SK-N-SH treated with all-trans-retinoic acid at 6 μM for 48 hours (cell line): ENCODE results near the gene WFDC11.
"Not testable (repeated sequence)": the region's sequence is repeated elsewhere in the genome, so short reads cannot be mapped to it uniquely, and the experiment has no call there.

ENCODE experiments used
- ATAC-seq: fragments of 200-7000 bp; cut with Tn5 transposase; 3 replicates; pipeline ENCODE4 v1.9.1; 2020; ENCODE audit warnings: mild to moderate bottlenecking, moderate library complexity
- ARNTL ChIP-seq: fragments of 450-650 bp; formaldehyde crosslinking; IDR thresholded peaks from 2 replicates; pipeline ENCODE4 v1.5.0; 2020; ENCODE audit warnings: low read depth, mild to moderate bottlenecking, moderate library complexity, borderline replicate concordance
- BACH2 ChIP-seq: fragments of 250-450 bp; sonication (Bioruptor Pico); IDR thresholded peaks from 2 replicates; pipeline ENCODE4 v1.9.0; 2021; ENCODE audit warnings: mild to moderate bottlenecking, borderline replicate concordance
- CSDC2 ChIP-seq: fragments of 250-450 bp; sonication (Bioruptor Pico); IDR thresholded peaks from 2 replicates; pipeline ENCODE4 v1.5.0; 2020; ENCODE audit warnings: mild to moderate bottlenecking, moderate library complexity
- ESRRG ChIP-seq: fragments of 250-450 bp; sonication (Bioruptor Pico); IDR thresholded peaks from 2 replicates; pipeline ENCODE4 v1.6.1; 2021; ENCODE audit warnings: mild to moderate bottlenecking
- GLIS3 ChIP-seq: fragments of 250-450 bp; sonication (Bioruptor Pico); IDR thresholded peaks from 2 replicates; pipeline ENCODE4 v1.5.0; 2020; ENCODE audit warnings: mild to moderate bottlenecking, moderate library complexity
- ISL1 ChIP-seq: fragments of 250-450 bp; sonication (Bioruptor Pico); IDR thresholded peaks from 2 replicates; pipeline ENCODE4 v2.1.2; 2022; ENCODE audit warnings: mild to moderate bottlenecking, moderate library complexity
- PPARA ChIP-seq: fragments of 250-450 bp; sonication (Bioruptor Pico); IDR thresholded peaks from 2 replicates; pipeline ENCODE4 v1.5.0; 2020; ENCODE audit warnings: mild to moderate bottlenecking, borderline replicate concordance
- RARB ChIP-seq: fragments of 250-450 bp; sonication (Bioruptor Pico); IDR thresholded peaks from 2 replicates; pipeline ENCODE4 v1.8.0; 2021; ENCODE audit warnings: mild to moderate bottlenecking, moderate library complexity
- TCF4 ChIP-seq: fragments of 250-450 bp; sonication (Bioruptor Pico); IDR thresholded peaks from 2 replicates; pipeline ENCODE4 v1.8.0; 2021; ENCODE audit warnings: mild to moderate bottlenecking, moderate library complexity, borderline replicate concordance
- ZC3H10 ChIP-seq: fragments of 250-450 bp; sonication (Bioruptor Pico); IDR thresholded peaks from 2 replicates; pipeline ENCODE4 v1.5.1; 2021; ENCODE audit warnings: mild to moderate bottlenecking, moderate library complexity
- ZFP3 ChIP-seq: fragments of 250-450 bp; sonication (Bioruptor Pico); IDR thresholded peaks from 2 replicates; pipeline ENCODE4 v1.5.0; 2020; ENCODE audit warnings: mild to moderate bottlenecking, moderate library complexity
- ZFP30 ChIP-seq: fragments of 450-650 bp; formaldehyde crosslinking; IDR thresholded peaks from 2 replicates; pipeline ENCODE4 v1.5.0; 2022; ENCODE audit warnings: mild to moderate bottlenecking, moderate library complexity
- ZNF565 ChIP-seq: fragments of 450-650 bp; formaldehyde crosslinking; conservative IDR thresholded peaks from 2 replicates; pipeline ENCODE4 v1.5.0; 2020; ENCODE audit warnings: low read depth, mild to moderate bottlenecking, moderate library complexity
- ZNF70 ChIP-seq: fragments of 450-650 bp; formaldehyde crosslinking; IDR thresholded peaks from 2 replicates; pipeline ENCODE4 v1.5.0; 2020; ENCODE audit warnings: mild to moderate bottlenecking, moderate library complexity
- ZNF8 ChIP-seq: fragments of 450-650 bp; formaldehyde crosslinking; IDR thresholded peaks from 2 replicates; pipeline ENCODE4 v1.5.0; 2020; ENCODE audit warnings: mild to moderate bottlenecking, moderate library complexity
- TF ChIP-seq, protein P1 (sequence below): fragments of 250-450 bp; sonication (Bioruptor Pico); IDR thresholded peaks from 2 replicates; pipeline ENCODE4 v1.8.0; 2020; ENCODE audit warnings: mild to moderate bottlenecking, moderate library complexity, borderline replicate concordance
- TF ChIP-seq, protein P2 (sequence below): fragments of 250-450 bp; sonication (Bioruptor Pico); IDR thresholded peaks from 2 replicates; pipeline ENCODE4 v1.5.1; 2021; ENCODE audit warnings: mild to moderate bottlenecking, moderate library complexity
- TF ChIP-seq, protein P3 (sequence below): fragments of 250-450 bp; sonication (Bioruptor Pico); IDR thresholded peaks from 2 replicates; pipeline ENCODE4 v1.5.0; 2020; ENCODE audit warnings: mild to moderate bottlenecking, moderate library complexity
- TF ChIP-seq, protein P4 (sequence below): fragments of 250-450 bp; sonication (Bioruptor Pico); IDR thresholded peaks from 2 replicates; pipeline ENCODE4 v1.5.1; 2020; ENCODE audit warnings: low read depth, mild to moderate bottlenecking, moderate library complexity

Gene WFDC11

DNA sequence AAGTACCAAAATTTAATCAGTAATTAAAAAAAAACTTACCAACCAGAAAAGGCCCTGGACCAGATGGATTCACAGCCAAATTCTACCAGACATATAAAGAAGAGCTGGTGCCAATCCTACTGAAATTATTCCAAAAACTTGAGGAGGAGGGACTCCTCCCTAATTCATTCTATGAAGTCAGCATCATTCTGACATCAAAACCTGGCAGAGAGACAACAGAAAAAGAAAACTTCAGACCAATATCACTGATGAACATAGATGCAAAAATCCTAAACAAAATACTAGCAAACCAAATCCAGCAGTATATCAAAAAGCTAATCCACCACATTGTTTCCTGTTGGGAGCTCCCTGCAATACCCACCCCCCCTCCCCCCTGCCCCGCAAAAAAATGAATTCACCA is at the start of gene WFDC11:
TSS of gene WFDC11 (minus strand) at position 101 of the 400 bp plus-strand sequence. CDS start 19,639 bp downstream, outside the sequence.
- no peak for ATAC-seq
- no peak for TF ChIP-seq RARB (CRISPR knock-in tag)
- TF ChIP-seq ESRRG: no peak
- no peak for TF ChIP-seq BACH2 (CRISPR knock-in tag)
- TF ChIP-seq, protein P1, sequence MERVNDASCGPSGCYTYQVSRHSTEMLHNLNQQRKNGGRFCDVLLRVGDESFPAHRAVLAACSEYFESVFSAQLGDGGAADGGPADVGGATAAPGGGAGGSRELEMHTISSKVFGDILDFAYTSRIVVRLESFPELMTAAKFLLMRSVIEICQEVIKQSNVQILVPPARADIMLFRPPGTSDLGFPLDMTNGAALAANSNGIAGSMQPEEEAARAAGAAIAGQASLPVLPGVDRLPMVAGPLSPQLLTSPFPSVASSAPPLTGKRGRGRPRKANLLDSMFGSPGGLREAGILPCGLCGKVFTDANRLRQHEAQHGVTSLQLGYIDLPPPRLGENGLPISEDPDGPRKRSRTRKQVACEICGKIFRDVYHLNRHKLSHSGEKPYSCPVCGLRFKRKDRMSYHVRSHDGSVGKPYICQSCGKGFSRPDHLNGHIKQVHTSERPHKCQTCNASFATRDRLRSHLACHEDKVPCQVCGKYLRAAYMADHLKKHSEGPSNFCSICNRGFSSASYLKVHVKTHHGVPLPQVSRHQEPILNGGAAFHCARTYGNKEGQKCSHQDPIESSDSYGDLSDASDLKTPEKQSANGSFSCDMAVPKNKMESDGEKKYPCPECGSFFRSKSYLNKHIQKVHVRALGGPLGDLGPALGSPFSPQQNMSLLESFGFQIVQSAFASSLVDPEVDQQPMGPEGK: no peak
- TF ChIP-seq ZNF70 (CRISPR knock-in tag): no peak
- TF ChIP-seq, protein P2, sequence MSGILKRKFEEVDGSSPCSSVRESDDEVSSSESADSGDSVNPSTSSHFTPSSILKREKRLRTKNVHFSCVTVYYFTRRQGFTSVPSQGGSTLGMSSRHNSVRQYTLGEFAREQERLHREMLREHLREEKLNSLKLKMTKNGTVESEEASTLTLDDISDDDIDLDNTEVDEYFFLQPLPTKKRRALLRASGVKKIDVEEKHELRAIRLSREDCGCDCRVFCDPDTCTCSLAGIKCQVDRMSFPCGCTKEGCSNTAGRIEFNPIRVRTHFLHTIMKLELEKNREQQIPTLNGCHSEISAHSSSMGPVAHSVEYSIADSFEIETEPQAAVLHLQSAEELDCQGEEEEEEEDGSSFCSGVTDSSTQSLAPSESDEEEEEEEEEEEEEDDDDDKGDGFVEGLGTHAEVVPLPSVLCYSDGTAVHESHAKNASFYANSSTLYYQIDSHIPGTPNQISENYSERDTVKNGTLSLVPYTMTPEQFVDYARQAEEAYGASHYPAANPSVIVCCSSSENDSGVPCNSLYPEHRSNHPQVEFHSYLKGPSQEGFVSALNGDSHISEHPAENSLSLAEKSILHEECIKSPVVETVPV (CRISPR knock-in tag): no peak
- TF ChIP-seq PPARA (CRISPR knock-in tag): no peak
- no peak for TF ChIP-seq GLIS3 (CRISPR knock-in tag)
- no peak for TF ChIP-seq ARNTL (CRISPR knock-in tag)
- TF ChIP-seq, protein P3, sequence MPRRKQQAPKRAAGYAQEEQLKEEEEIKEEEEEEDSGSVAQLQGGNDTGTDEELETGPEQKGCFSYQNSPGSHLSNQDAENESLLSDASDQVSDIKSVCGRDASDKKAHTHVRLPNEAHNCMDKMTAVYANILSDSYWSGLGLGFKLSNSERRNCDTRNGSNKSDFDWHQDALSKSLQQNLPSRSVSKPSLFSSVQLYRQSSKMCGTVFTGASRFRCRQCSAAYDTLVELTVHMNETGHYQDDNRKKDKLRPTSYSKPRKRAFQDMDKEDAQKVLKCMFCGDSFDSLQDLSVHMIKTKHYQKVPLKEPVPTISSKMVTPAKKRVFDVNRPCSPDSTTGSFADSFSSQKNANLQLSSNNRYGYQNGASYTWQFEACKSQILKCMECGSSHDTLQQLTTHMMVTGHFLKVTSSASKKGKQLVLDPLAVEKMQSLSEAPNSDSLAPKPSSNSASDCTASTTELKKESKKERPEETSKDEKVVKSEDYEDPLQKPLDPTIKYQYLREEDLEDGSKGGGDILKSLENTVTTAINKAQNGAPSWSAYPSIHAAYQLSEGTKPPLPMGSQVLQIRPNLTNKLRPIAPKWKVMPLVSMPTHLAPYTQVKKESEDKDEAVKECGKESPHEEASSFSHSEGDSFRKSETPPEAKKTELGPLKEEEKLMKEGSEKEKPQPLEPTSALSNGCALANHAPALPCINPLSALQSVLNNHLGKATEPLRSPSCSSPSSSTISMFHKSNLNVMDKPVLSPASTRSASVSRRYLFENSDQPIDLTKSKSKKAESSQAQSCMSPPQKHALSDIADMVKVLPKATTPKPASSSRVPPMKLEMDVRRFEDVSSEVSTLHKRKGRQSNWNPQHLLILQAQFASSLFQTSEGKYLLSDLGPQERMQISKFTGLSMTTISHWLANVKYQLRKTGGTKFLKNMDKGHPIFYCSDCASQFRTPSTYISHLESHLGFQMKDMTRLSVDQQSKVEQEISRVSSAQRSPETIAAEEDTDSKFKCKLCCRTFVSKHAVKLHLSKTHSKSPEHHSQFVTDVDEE (CRISPR knock-in tag): no peak
- TF ChIP-seq ZNF8 (CRISPR knock-in tag): no peak
- no peak for TF ChIP-seq ZFP30 (CRISPR knock-in tag)
- TF ChIP-seq, protein P4, sequence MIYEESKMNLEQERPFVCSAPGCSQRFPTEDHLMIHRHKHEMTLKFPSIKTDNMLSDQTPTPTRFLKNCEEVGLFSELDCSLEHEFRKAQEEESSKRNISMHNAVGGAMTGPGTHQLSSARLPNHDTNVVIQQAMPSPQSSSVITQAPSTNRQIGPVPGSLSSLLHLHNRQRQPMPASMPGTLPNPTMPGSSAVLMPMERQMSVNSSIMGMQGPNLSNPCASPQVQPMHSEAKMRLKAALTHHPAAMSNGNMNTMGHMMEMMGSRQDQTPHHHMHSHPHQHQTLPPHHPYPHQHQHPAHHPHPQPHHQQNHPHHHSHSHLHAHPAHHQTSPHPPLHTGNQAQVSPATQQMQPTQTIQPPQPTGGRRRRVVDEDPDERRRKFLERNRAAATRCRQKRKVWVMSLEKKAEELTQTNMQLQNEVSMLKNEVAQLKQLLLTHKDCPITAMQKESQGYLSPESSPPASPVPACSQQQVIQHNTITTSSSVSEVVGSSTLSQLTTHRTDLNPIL: no peak
- TF ChIP-seq CSDC2 (CRISPR knock-in tag): no peak

DNA sequence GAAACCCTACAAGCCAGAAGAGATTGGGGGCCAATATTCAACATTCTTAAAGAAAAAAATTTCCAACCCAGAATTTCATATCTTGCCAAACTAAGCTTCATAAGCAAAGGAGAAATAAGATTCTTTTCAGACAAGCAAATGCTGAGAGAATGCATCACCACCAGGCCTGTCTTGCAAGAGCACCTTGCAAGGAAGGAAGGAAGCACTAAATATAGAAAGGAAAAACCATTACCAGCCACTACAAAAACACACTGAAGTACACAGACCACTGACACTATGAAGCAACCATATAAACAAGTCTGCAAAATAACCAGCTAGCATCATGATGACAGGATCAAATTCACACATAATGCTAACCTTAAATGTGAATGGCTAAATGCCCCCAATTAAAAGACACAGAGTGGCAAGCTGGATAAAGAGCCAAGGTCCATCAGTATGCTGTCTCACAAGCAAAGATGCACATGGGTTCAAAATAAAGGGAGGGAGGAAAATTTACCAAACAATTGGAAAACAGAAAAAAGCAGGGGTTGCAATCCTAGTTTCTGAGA is 46.2 kb upstream of the WFDC11 start:
- ATAC-seq: not testable (repeated sequence)

DNA sequence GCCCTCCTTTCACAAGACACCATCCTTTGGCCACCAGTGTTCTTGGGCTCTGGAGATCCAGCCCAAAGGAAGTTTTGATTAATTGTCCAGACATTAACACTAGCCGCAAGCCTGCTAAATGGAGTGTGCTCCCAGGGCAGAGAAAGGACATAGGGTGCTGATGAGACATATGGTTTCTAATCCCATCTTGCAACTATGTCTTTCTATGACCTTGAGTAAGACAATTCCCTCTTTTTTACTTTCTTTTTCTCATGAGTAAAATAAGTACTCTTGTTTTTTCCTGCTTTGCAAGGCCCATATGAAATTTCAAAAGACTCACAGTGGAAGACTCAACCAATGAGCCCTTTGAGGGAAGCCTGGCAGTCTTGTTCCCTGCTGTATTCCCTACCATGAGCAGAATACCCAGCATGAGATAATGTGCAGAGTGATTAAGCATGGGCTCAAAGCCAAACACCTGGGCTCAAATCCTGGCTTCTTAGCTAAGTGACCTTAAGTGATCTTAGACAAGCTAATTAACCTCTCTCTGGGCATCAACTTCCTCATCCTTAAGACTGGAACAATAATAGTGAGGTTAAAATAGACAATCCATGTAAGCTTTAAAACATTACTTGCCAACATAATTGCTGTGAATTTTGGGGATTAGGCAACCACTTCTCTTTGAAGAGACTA is 35.1 kb upstream of the WFDC11 start, which contains the start of gene WFDC10B:
TSS of gene WFDC10B (minus strand) at position 51 of the 669 bp plus-strand sequence. CDS start 19,027 bp downstream, outside the sequence.
- TF ChIP-seq ZFP3 (CRISPR knock-in tag) (no peak), ZNF8 (CRISPR knock-in tag) (no peak), ZC3H10 (CRISPR knock-in tag) (no peak), ZNF565 (no peak), ZNF70 (CRISPR knock-in tag) (no peak), ZFP30 (CRISPR knock-in tag) (no peak), ISL1 (no peak), TCF4 (CRISPR knock-in tag) (no peak), CSDC2 (CRISPR knock-in tag) (no peak), GLIS3 (CRISPR knock-in tag) (no peak), RARB (CRISPR knock-in tag) (no peak), ARNTL (CRISPR knock-in tag) (no peak)
- TF ChIP-seq, protein P1: no peak
- TF ChIP-seq, all 23 proteins: peak for 0
- no peak for ATAC-seq
